Endothelial cell (in vitro differentiated cells): ENCODE data around the gene VEGFB. TPM values are rescaled to one million over a fixed set of nuclear protein-coding genes. Genes with fewer than 3 reads are reported as not detected.

Experiments
- DNase-seq: peaks from one replicate; pipeline ENCODE4 v3.0.0; 2021; ENCODE audit warnings: low spot score
- H3K27ac Mint-ChIP-seq: one replicate; pipeline ENCODE4 v1.8.0; 2021; ENCODE audit warnings: mixed read lengths, inconsistent platforms; ENCODE audit not compliant: unreplicated experiment
- H3K27me3 Mint-ChIP-seq: one replicate; pipeline ENCODE4 v1.8.0; 2021; ENCODE audit warnings: mild to moderate bottlenecking, moderate library complexity, mixed read lengths, inconsistent platforms; ENCODE audit not compliant: unreplicated experiment
- H3K36me3 Mint-ChIP-seq: one replicate; pipeline ENCODE4 v1.8.0; 2021; ENCODE audit warnings: mild to moderate bottlenecking, low read depth, mixed read lengths, inconsistent platforms; ENCODE audit not compliant: unreplicated experiment
- H3K4me1 Mint-ChIP-seq: one replicate; pipeline ENCODE4 v1.8.0; 2021; ENCODE audit warnings: mild to moderate bottlenecking, mixed read lengths, inconsistent platforms; ENCODE audit not compliant: unreplicated experiment
- H3K4me3 Mint-ChIP-seq: one replicate; pipeline ENCODE4 v1.8.0; 2021; ENCODE audit warnings: mild to moderate bottlenecking, mixed read lengths, inconsistent platforms; ENCODE audit not compliant: unreplicated experiment
- H3K9me3 Mint-ChIP-seq: one replicate; pipeline ENCODE4 v1.8.0; 2021; ENCODE audit warnings: mixed read lengths, inconsistent platforms; ENCODE audit not compliant: unreplicated experiment
- total RNA-seq: library from RNA; stranded (reverse); fragmentation: NEBNext Ultra II Directional; extraction: Animal tissue kit (Norgen Biotek cat#: 25700); gene quantifications from one replicate; pipeline ENCODE4 v1.2.1, GENCODE V29; 2021; ENCODE audit not compliant: unreplicated experiment
- TF ChIP-seq, protein P1 (sequence below): fragments of 200-600 bp; sonication (generic); IDR thresholded peaks from one replicate; pipeline ENCODE4 v1.5.0; 2021; ENCODE audit warnings: antibody characterized with exemption; ENCODE audit not compliant: unreplicated experiment

Gene VEGFB
- total RNA-seq, 1 donor from 2014 or later: 11.5 TPM

DNA sequence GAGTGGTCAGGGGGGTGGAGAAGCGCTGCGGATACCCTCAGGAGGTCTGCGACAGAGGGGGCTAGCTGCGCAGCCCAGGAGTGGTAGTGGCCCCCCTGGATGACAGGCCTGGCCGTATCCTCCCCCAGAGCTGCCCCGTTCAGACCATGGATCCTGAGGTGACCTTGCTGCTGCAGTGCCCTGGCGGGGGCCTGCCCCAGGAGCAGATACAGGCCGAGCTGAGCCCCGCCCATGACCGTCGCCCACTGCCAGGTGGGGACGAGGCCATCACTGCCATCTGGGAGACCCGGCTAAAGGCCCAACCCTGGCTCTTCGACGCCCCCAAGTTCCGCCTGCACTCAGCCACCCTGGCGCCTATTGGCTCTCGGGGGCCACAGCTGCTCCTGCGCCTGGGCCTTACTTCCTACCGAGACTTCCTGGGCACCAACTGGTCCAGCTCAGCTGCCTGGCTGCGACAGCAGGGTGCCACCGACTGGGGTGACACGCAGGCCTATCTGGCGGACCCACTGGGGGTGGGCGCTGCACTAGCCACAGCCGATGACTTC is 7.8 kb upstream of the VEGFB start:
- H3K4me3 Mint-ChIP-seq: peak overlapping the region; percentile 81
- no peak overlapping the region for H3K27ac Mint-ChIP-seq
- no peak for DNase-seq
- H3K27me3 Mint-ChIP-seq: peaks cover 5% of the 10 kb centered on the region
- no peaks in the 10 kb centered on the region for H3K9me3 Mint-ChIP-seq
- H3K4me1 Mint-ChIP-seq: peaks cover 3% of the 10 kb centered on the region
- H3K36me3 Mint-ChIP-seq: no peaks in the 10 kb centered on the region
- TF ChIP-seq, protein P1, sequence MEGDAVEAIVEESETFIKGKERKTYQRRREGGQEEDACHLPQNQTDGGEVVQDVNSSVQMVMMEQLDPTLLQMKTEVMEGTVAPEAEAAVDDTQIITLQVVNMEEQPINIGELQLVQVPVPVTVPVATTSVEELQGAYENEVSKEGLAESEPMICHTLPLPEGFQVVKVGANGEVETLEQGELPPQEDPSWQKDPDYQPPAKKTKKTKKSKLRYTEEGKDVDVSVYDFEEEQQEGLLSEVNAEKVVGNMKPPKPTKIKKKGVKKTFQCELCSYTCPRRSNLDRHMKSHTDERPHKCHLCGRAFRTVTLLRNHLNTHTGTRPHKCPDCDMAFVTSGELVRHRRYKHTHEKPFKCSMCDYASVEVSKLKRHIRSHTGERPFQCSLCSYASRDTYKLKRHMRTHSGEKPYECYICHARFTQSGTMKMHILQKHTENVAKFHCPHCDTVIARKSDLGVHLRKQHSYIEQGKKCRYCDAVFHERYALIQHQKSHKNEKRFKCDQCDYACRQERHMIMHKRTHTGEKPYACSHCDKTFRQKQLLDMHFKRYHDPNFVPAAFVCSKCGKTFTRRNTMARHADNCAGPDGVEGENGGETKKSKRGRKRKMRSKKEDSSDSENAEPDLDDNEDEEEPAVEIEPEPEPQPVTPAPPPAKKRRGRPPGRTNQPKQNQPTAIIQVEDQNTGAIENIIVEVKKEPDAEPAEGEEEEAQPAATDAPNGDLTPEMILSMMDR: no peak

DNA sequence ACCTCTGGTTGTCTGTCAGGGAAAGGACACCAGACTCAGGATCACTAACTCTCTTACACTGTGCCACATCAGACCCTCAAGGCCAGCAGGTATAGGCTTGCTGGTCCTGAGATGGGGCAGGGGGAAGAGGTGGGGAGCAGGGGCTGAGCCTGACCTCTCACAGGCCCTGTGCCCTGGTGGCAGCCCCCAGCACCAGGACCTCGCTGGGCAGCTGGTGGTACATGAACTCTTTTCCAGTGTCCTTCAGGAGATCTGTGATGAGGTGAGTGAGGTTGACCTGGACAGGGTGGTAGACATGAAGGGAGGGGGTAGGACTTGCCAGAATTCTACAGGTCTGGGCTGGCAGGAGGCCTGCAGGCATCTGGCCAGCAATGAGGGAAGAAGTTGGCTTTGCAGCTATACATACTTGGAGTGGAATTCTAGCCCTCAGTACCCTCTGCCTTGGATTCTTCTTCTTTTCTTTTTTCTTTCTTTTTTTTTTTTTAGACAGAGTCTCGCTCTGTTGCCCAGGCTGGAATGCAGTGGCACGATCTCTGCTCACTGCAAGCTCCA is 6.9 kb upstream of the VEGFB start:
- Mint-ChIP-seq H3K36me3 (no peaks in the 10 kb centered on the region), H3K27ac (no peak overlapping the region), H3K4me1 (peaks cover 3% of the 10 kb centered on the region), H3K27me3 (peaks cover 7% of the 10 kb centered on the region), H3K4me3 (peak overlapping the region; percentile 73), H3K9me3 (no peaks in the 10 kb centered on the region)
- DNase-seq: no peak
- TF ChIP-seq, protein P1: no peak

DNA sequence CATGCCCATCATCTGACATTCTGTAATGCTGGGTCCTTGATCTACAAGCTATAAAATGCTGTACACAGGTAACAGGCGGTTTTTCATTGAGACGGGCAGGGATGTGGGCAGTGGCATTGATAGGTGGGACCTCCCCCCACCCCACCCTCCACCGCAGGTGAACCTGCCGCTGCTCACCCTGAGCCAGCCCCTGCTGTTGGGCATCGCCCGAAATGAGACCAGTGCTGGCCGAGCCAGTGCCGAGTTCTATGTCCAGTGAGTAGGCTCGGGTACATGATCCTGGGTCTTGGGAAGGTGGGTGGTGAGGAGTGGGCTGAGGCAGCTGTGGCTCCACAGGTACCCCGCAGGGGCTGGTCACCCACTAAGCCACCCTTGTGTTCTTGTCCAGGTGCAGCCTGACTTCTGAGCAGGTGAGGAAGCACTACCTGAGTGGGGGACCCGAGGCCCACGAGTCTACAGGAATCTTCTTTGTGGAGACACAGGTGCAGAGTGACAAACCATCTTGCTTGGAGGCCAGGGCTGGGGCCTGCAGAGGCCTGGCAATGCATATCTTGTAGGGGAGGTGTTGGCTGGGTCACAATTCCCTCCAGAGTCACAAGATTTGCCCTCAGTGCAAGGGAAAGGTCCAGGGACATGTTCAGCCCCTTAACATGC is 5.2 kb upstream of the VEGFB start:
- Mint-ChIP-seq H3K9me3 (no peaks in the 10 kb centered on the region), H3K4me1 (peaks cover 3% of the 10 kb centered on the region), H3K4me3 (peak overlapping the region; percentile 42), H3K36me3 (no peaks in the 10 kb centered on the region), H3K27ac (no peak overlapping the region), H3K27me3 (peaks cover 11% of the 10 kb centered on the region)
- TF ChIP-seq, protein P1: no peak
- DNase-seq: no peak

GRCh38 chr11:64229744-64230170 is 4.6 kb upstream of the VEGFB start:
- DNase-seq: no peak
- Mint-ChIP-seq H3K27ac (no peak overlapping the region), H3K4me3 (peak overlapping the region; percentile 91), H3K9me3 (no peaks in the 10 kb centered on the region), H3K36me3 (no peaks in the 10 kb centered on the region), H3K27me3 (peaks cover 11% of the 10 kb centered on the region), H3K4me1 (peaks cover 3% of the 10 kb centered on the region)
- TF ChIP-seq, protein P1: no peak
